Stimulated activated CD4-positive, alpha-beta T cell treated with anti-CD3 and anti-CD28 coated beads, Interleukin-12 subunit alpha, Interleukin-12 subunit beta, amount 100 ng/mL, for 24 hours (primary cell): ENCODE results near the gene ILDR2.

Experiments used
- DNase-seq, 2 experiments: peaks; one replicate each; pipeline ENCODE4 v3.0.0-alpha.2; 2020; ENCODE audit warnings: low read depth in 2 of 2

The ILDR2 gene

GRCh38 chr1:166972193-166972592, 3.1 kb downstream of the ILDR2 start:
- no peak for DNase-seq

- no peak for DNase-seq
These were observed 4.1 kb downstream of the ILDR2 start for GRCh38 chr1:166971252-166971651.

GRCh38 chr1:166969074-166969677, 6.2 kb downstream of the ILDR2 start:
- DNase-seq, result no peak

- no peak for DNase-seq
These were observed 14.4 kb downstream of the ILDR2 start for GRCh38 chr1:166960858-166961474.

- no peak for DNase-seq
These were observed 18.5 kb downstream of the ILDR2 start for GRCh38 chr1:166956872-166957271.

- DNase-seq, result no peak
These were observed 19.1 kb downstream of the ILDR2 start for GRCh38 chr1:166956057-166956850.

GRCh38 chr1:166953491-166953890, 21.8 kb downstream of the ILDR2 start:
- no peak for DNase-seq

GRCh38 chr1:166952002-166952746, 23.2 kb downstream of the ILDR2 start:
- no peak for DNase-seq

- no peak for DNase-seq
These were observed 24.3 kb downstream of the ILDR2 start for GRCh38 chr1:166951050-166951449.

GRCh38 chr1:166950156-166950555, 25.2 kb downstream of the ILDR2 start:
- no peak for DNase-seq

GRCh38 chr1:166948856-166949350, 26.4 kb downstream of the ILDR2 start:
- no peak for DNase-seq

GRCh38 chr1:166947398-166948043, 27.8 kb downstream of the ILDR2 start:
- peak in 1 of 2 experiments; percentile 5 for DNase-seq

- DNase-seq, result no peak
These were observed 31.0 kb downstream of the ILDR2 start for GRCh38 chr1:166944186-166944967.

- no peak for DNase-seq
These were observed 35.5 kb downstream of the ILDR2 start for GRCh38 chr1:166939741-166940375.

- DNase-seq, result no peak
These were observed 37.4 kb downstream of the ILDR2 start for GRCh38 chr1:166937962-166938361.

GRCh38 chr1:166937329-166937728, 38.0 kb downstream of the ILDR2 start:
- DNase-seq, result no peak

- DNase-seq, result no peak
These were observed 41.7 kb downstream of the ILDR2 start for GRCh38 chr1:166933633-166934032.

GRCh38 chr1:166933140-166933539, 42.2 kb downstream of the ILDR2 start:
- DNase-seq, result no peak

- DNase-seq, result no peak
These were observed 45.4 kb downstream of the ILDR2 start for GRCh38 chr1:166929911-166930310.

- DNase-seq, result no peak
These were observed 47.6 kb downstream of the ILDR2 start for GRCh38 chr1:166927701-166928100.
